K562 (cell line): ENCODE results near the gene SPINK4. TPM values are rescaled to one million over a fixed set of nuclear protein-coding genes. Genes with fewer than 3 reads are reported as not detected.

Experiments used
- ATAC-seq: fragments of 200-7000 bp; cut with Tn5 transposase; 3 replicates; pipeline ENCODE4 v1.9.1; 2020; ENCODE audit warnings: moderate library complexity
- BruUV-seq: library from RNA; stranded (reverse); fragments of 400-500 nt; replicated peaks from 2 replicates; lab custom pipeline; 2021; lab: Mats Ljungman, UMichigan
- CTCF ChIA-PET: fragments of 300-600 bp; formaldehyde crosslinking; extraction: SDS; loops from one replicate; lab custom pipeline; 2021; ENCODE audit warnings: low intra/inter-chr PET ratio; lab: Yijun Ruan, JAX
- POLR2A ChIA-PET: fragments of 300-600, 350-650 bp; sonication (Branson Sonifier 250); formaldehyde crosslinking; extraction: SDS; loops from one replicate; lab custom pipeline; 2021; ENCODE audit warnings: antibody characterized with exemption, inconsistent platforms; lab: Yijun Ruan, JAX
- DNase-seq, 4 experiments: peaks; one replicate each; pipeline versions ENCODE4 v3.0.0 to v3.0.0-alpha.2; 2011 to 2018; ENCODE audit warnings: low spot score in 3 of 4, mixed read lengths in 3 of 4; ENCODE audit errors: extremely low read depth in 1 of 4
- FAIRE-seq: peaks from 2 replicates; lab custom pipeline; 2011; peaks lifted over from hg19 to GRCh38; lab: Jason Lieb, UNC
- H2AFZ ChIP-seq: 2 replicates; pipeline ENCODE4 v1.6.0; 2011; ENCODE audit warnings: low read depth, low read length, control low read depth, inconsistent platforms
- H3K27ac ChIP-seq: fragments of 200-600 bp; 3 replicates; pipeline ENCODE4 v1.8.0; 2011; ENCODE audit warnings: low read depth, mild to moderate bottlenecking, control low read depth, inconsistent platforms, low read length, moderate library complexity, mixed read lengths; ENCODE audit errors: extremely low read depth
- H3K27me3 ChIP-seq, 2 experiments: fragments of 300-600 bp in 1 of 2; 2 replicates in 1 of 2; 3 replicates in 1 of 2; pipeline versions ENCODE4 v1.6.0 to v1.8.0; 2011; ENCODE audit warnings: inconsistent platforms in 2 of 2, low read length in 2 of 2, mild to moderate bottlenecking in 1 of 2, mixed read lengths in 1 of 2, moderate library complexity in 1 of 2; ENCODE audit not compliant: control insufficient read depth in 2 of 2, insufficient read depth in 2 of 2
- H3K36me3 ChIP-seq: fragments of 300-600 bp; 3 replicates; pipeline ENCODE4 v1.8.0; 2011; ENCODE audit warnings: mild to moderate bottlenecking, low read length, inconsistent platforms; ENCODE audit not compliant: control insufficient read depth, insufficient read depth
- H3K4me1 ChIP-seq, 2 experiments: fragments of 200-600 bp in 1 of 2; replicated peaks in 1 of 2; 2 replicates in 1 of 2; 3 replicates in 1 of 2; pipeline versions ENCODE4 v1.5.1 to v1.8.0; 2011; ENCODE audit warnings: inconsistent platforms in 2 of 2, low read length in 2 of 2, mild to moderate bottlenecking in 1 of 2, mixed read lengths in 1 of 2, moderate library complexity in 1 of 2; ENCODE audit not compliant: control insufficient read depth in 2 of 2, insufficient read depth in 2 of 2
- H3K4me2 ChIP-seq: 2 replicates; pipeline ENCODE4 v1.6.1; 2011; ENCODE audit warnings: low read length, control low read depth, inconsistent platforms, mixed read lengths; ENCODE audit not compliant: insufficient read depth
- H3K4me3 ChIP-seq: fragments of 200-600 bp; sonication (generic), shearing (Covaris generic); 2 replicates; pipeline ENCODE4 v1.5.1; 2016; ENCODE audit warnings: control low read depth, inconsistent platforms
- H3K79me2 ChIP-seq: fragments of 200-600 bp; 3 replicates; pipeline ENCODE4 v1.8.0; 2011; ENCODE audit warnings: low read length, inconsistent platforms; ENCODE audit not compliant: control insufficient read depth, insufficient read depth
- H3K9ac ChIP-seq, 2 experiments: 2 replicates each; pipeline versions ENCODE4 v1.6.0 to v1.6.1; 2011; ENCODE audit warnings: low read depth in 2 of 2, low read length in 2 of 2, control low read depth in 1 of 2, inconsistent platforms in 1 of 2, mild to moderate bottlenecking in 1 of 2, mixed read lengths in 1 of 2; ENCODE audit not compliant: insufficient read depth in 1 of 2
- H3K9me1 ChIP-seq: one replicate; pipeline ENCODE4 v1.6.0; 2011; ENCODE audit warnings: inconsistent platforms, mild to moderate bottlenecking, low read length, moderate library complexity; ENCODE audit not compliant: control insufficient read depth, insufficient read depth
- H3K9me3 ChIP-seq: replicated peaks from 2 replicates; pipeline ENCODE4 v1.5.1; 2011; ENCODE audit warnings: low read depth, low read length, inconsistent platforms; ENCODE audit not compliant: control insufficient read depth, insufficient read depth
- H4K20me1 ChIP-seq: replicated peaks from 2 replicates; pipeline ENCODE4 v1.6.1; 2011; ENCODE audit warnings: low read length, inconsistent platforms, mixed read lengths; ENCODE audit not compliant: control insufficient read depth, insufficient read depth
- CBFA2T3 ChIP-seq: fragments of 450-650 bp; IDR thresholded peaks from 2 replicates; pipeline ENCODE4 v1.6.1; 2017
- CEBPZ ChIP-seq: fragments of 150-350 bp; IDR thresholded peaks from 2 replicates; pipeline ENCODE4 v1.6.1; 2014; ENCODE audit warnings: low read depth, mild to moderate bottlenecking, low read length, borderline replicate concordance
- HDGF ChIP-seq: fragments of 450-650 bp; IDR thresholded peaks from 2 replicates; pipeline ENCODE4 v1.6.1; 2016
- HNRNPLL ChIP-seq: fragments of 200-400 bp; formaldehyde crosslinking; IDR thresholded peaks from 2 replicates; pipeline ENCODE4 v1.6.1; 2017; ENCODE audit warnings: low read length, low read depth, mild to moderate bottlenecking; ENCODE audit not compliant: poor library complexity, severe bottlenecking
- MAFF ChIP-seq: IDR thresholded peaks from 2 replicates; pipeline ENCODE4 v1.6.1; 2012; ENCODE audit warnings: low read length, improper control_type of control experiment
- MAFK ChIP-seq: IDR thresholded peaks from 2 replicates; pipeline ENCODE4 v1.6.1; 2011; ENCODE audit warnings: low read length, improper control_type of control experiment
- NCOA6 ChIP-seq: fragments of 450-650 bp; IDR thresholded peaks from 2 replicates; pipeline ENCODE4 v1.6.1; 2017; ENCODE audit warnings: mild to moderate bottlenecking
- NKRF ChIP-seq: fragments of 450-650 bp; IDR thresholded peaks from 2 replicates; pipeline ENCODE4 v1.6.1; 2016; ENCODE audit warnings: borderline replicate concordance
- STAT5A ChIP-seq: IDR thresholded peaks from 2 replicates; pipeline ENCODE4 v1.6.1; 2012; ENCODE audit warnings: low read length, inconsistent platforms, borderline replicate concordance
- TCF7 ChIP-seq: sonication (generic); IDR thresholded peaks from 2 replicates; pipeline ENCODE4 v1.6.1; 2016; ENCODE audit warnings: antibody characterized with exemption, borderline replicate concordance
- THAP7 ChIP-seq: fragments of 250-450 bp; sonication (Bioruptor Pico); IDR thresholded peaks from 2 replicates; pipeline ENCODE4 v1.5.0; 2021
- YBX1 ChIP-seq: fragments of 450-650 bp; IDR thresholded peaks from 2 replicates; pipeline ENCODE4 v1.7.1; 2016; ENCODE audit warnings: mild to moderate bottlenecking
- YY1 ChIP-seq, 3 experiments: IDR thresholded peaks; 2 replicates each; pipeline ENCODE4 v1.6.1; 2011; ENCODE audit warnings: low read length in 2 of 3, mild to moderate bottlenecking in 2 of 3, moderate library complexity in 2 of 3, borderline replicate concordance in 1 of 3, control low read depth in 1 of 3, low read depth in 1 of 3; ENCODE audit not compliant: insufficient read depth in 3 of 3, insufficient replicate concordance in 2 of 3, control insufficient read depth in 1 of 3, insufficient read length in 1 of 3; ENCODE audit errors: extremely low read depth in 1 of 3
- ZNF699 ChIP-seq: fragments of 250-450 bp; sonication (Bioruptor Pico); IDR thresholded peaks from 2 replicates; pipeline ENCODE4 v1.8.0; 2021; ENCODE audit warnings: mild to moderate bottlenecking, moderate library complexity; ENCODE audit not compliant: insufficient replicate concordance
- ZNF79 ChIP-seq: fragments of 250-450 bp; sonication (Bioruptor Pico); IDR thresholded peaks from 2 replicates; pipeline ENCODE4 v1.4.0; 2020; ENCODE audit warnings: low read depth, mild to moderate bottlenecking, moderate library complexity
- in situ Hi-C: fragments of 300-500 bp; cut with MboI; formaldehyde crosslinking; loops from 4 replicates; pipeline ENCODE4 v1.15.0; 2018; ENCODE audit warnings: inconsistent platforms, mixed read lengths
- intact Hi-C: fragments of 100-400 bp; cut with micrococcal nuclease; formaldehyde crosslinking; loops from 2 replicates; pipeline ENCODE4 v1.14.2; 2022
- polyA plus RNA-seq, 8 experiments: library from polyadenylated mRNA; depleted of rRNA in 4 of 8; stranded (reverse) in 5 of 8; unstranded in 3 of 8; fragments of >200 nt; fragmentation: Nextera tagmentation in 2 of 8; fragmentation: Illumina TruSeq in 1 of 8; extraction: Ambion mirVana in 2 of 8; extraction: Trizol in 1 of 8; gene quantifications; 2 replicates each; pipeline versions ENCODE4 v1.2.1 to v1.2.3, GENCODE V29; 2011 to 2014; ENCODE audit warnings: inconsistent platforms in 1 of 8, missing spikeins in 1 of 8
- total RNA-seq, 7 experiments: library from RNA; depleted of rRNA in 6 of 7; stranded (reverse); fragments of >200 nt in 6 of 7; fragmentation: Illumina TruSeq in 2 of 7; extraction: Trizol in 2 of 7; gene quantifications; 2 replicates each; pipeline versions ENCODE4 v1.2.1 to v1.2.3, GENCODE V29; 2011 to 2021; ENCODE audit warnings: low replicate concordance in 1 of 7

The SPINK4 gene
- total and polyA plus RNA-seq, 9 of the 15 experiments (the other 6 are each of a cell fraction or from before 2014, with no cell fraction given), result 0.74 to 5.5 (median 2.1) TPM; not detected in 2

GRCh38 chr9:33267151-33267767 is 27.3 kb downstream of the SPINK4 start:
- Histone ChIP-seq H3K9me3 (no peaks in the 10 kb centered on the region), H3K36me3 (peaks cover 55% of the 10 kb centered on the region), H3K27me3 (no peaks in the 10 kb centered on the region), H3K9ac (no peak overlapping the region), H3K4me3 (no peak overlapping the region), H3K9me1 (no peaks in the 10 kb centered on the region), H2AFZ (no peak overlapping the region), H3K27ac (no peak overlapping the region), H3K79me2 (peaks cover 38% of the 10 kb centered on the region), H3K4me1 (peaks cover 5 to 21% of the 10 kb centered on the region in 2 experiments; a peak in 3 of 5 replicates), H3K4me2 (no peak overlapping the region), H4K20me1 (no peaks in the 10 kb centered on the region)
- in situ Hi-C loops (no loop called here), intact Hi-C loops (no loop called here)
- ATAC-seq (no peak), DNase-seq (no peak), FAIRE-seq (no peak)
- BruUV-seq, result no TSS peak
- ChIA-PET CTCF (no interaction called here), POLR2A (no interaction called here)
- no peak for TF ChIP-seq ZNF79 (CRISPR knock-in tag)
- no peak for TF ChIP-seq NCOA6
- TF ChIP-seq MAFF, result peak; percentile 76
- TF ChIP-seq HDGF, result no peak
- TF ChIP-seq HNRNPLL, result no peak
- no peak for TF ChIP-seq YY1 (IDR thresholded peaks at IDR 0.05; ENCODE audit: borderline replicate concordance in 1 of 3, control insufficient read depth in 1 of 3, extremely low read depth in 1 of 3, insufficient read depth in 3 of 3, insufficient read length in 1 of 3, insufficient replicate concordance in 2 of 3, low read depth in 1 of 3, low read length in 2 of 3)
- TF ChIP-seq NKRF, result no peak
- TF ChIP-seq ZNF699, result no peak
- no peak for TF ChIP-seq TCF7
- TF ChIP-seq STAT5A, result no peak
- peak; percentile 35; the same call in 1 of the 2 replicates for TF ChIP-seq CBFA2T3
- TF ChIP-seq MAFK, result peak; percentile 54; the same call in 1 of the 2 replicates
- TF ChIP-seq YBX1, result no peak
- TF ChIP-seq THAP7, result no peak
- no peak for TF ChIP-seq CEBPZ
